Right renal pelvis (tissue), 4 donors: ENCODE data around the gene ZNF492. TPM values are rescaled to one million over a fixed set of nuclear protein-coding genes. Genes with fewer than 3 reads are reported as not detected.

Experiments used
- DNase-seq, 4 donors: peaks; one replicate each; pipeline ENCODE4 v3.0.0-alpha.2; 2013; ENCODE audit warnings: low read depth in 4 of 4, low spot score in 3 of 4, missing footprints in 1 of 4
- polyA plus RNA-seq, 4 donors: library from polyadenylated mRNA; unstranded; fragments of 120-200 nt; gene quantifications; one replicate each; pipeline ENCODE4 v1.2.1, GENCODE V29; 2013; ENCODE audit not compliant: insufficient read length in 4 of 4

Gene ZNF492
- polyA plus RNA-seq, result 1 to 10 TPM; 2.4 to 3.5 (median 2.9) TPM

- DNase-seq, result peak; percentile 74 to 93 (median 90)
These were observed at the start of gene ZNF492 for GRCh38 chr19:22633706-22634449. TSS of gene ZNF492 (plus strand) at chr19:22634324. CDS start at chr19:22653400, 19,076 bp downstream.

GRCh38 chr19:22595422-22595821 lies 38.7 kb upstream of the ZNF492 start:
- DNase-seq, result no peak

- no peak for DNase-seq
These were observed 38.2 kb upstream of the ZNF492 start for GRCh38 chr19:22595918-22596341.

- DNase-seq, result no peak
These were observed 33.2 kb upstream of the ZNF492 start for GRCh38 chr19:22600690-22601648.

- DNase-seq, result no peak
These were observed 32.1 kb upstream of the ZNF492 start for GRCh38 chr19:22601906-22602630.

GRCh38 chr19:22602631-22603272 lies 31.4 kb upstream of the ZNF492 start:
- DNase-seq, result no peak

GRCh38 chr19:22603518-22604440 lies 30.3 kb upstream of the ZNF492 start:
- no peak for DNase-seq

- DNase-seq, result no peak
These were observed 29.4 kb upstream of the ZNF492 start for GRCh38 chr19:22604571-22605274.

GRCh38 chr19:22605275-22606211 lies 28.6 kb upstream of the ZNF492 start:
- DNase-seq, result no peak

GRCh38 chr19:22606212-22606553 lies 27.9 kb upstream of the ZNF492 start:
- no peak for DNase-seq

- DNase-seq, result no peak
These were observed 27.0 kb upstream of the ZNF492 start for GRCh38 chr19:22606954-22607652.

GRCh38 chr19:22607653-22608430 lies 26.3 kb upstream of the ZNF492 start:
- no peak for DNase-seq

- no peak for DNase-seq
These were observed 25.7 kb upstream of the ZNF492 start for GRCh38 chr19:22608441-22608840.

GRCh38 chr19:22609630-22610029 lies 24.5 kb upstream of the ZNF492 start:
- DNase-seq, result no peak

- DNase-seq, result no peak
These were observed 24.0 kb upstream of the ZNF492 start for GRCh38 chr19:22610121-22610520.

GRCh38 chr19:22612316-22612715 lies 21.8 kb upstream of the ZNF492 start:
- no peak for DNase-seq
